K562 (cell line): Measurements from ENCODE around the gene CCDC27. TPM values are rescaled to one million over a fixed set of nuclear protein-coding genes. Genes with fewer than 3 reads are reported as not detected.

Experiments used
- ATAC-seq: fragments of 200-7000 bp; cut with Tn5 transposase; 3 replicates; pipeline ENCODE4 v1.9.1; 2020; ENCODE audit warnings: moderate library complexity
- BruUV-seq: library from RNA; stranded (reverse); fragments of 400-500 nt; replicated peaks from 2 replicates; lab custom pipeline; 2021; lab: Mats Ljungman, UMichigan
- CTCF ChIA-PET: fragments of 300-600 bp; formaldehyde crosslinking; extraction: SDS; loops from one replicate; lab custom pipeline; 2021; ENCODE audit warnings: low intra/inter-chr PET ratio; lab: Yijun Ruan, JAX
- POLR2A ChIA-PET: fragments of 300-600, 350-650 bp; sonication (Branson Sonifier 250); formaldehyde crosslinking; extraction: SDS; loops from one replicate; lab custom pipeline; 2021; ENCODE audit warnings: antibody characterized with exemption, inconsistent platforms; lab: Yijun Ruan, JAX
- DNase-seq, 4 experiments: peaks; one replicate each; pipeline versions ENCODE4 v3.0.0 to v3.0.0-alpha.2; 2011 to 2018; ENCODE audit warnings: low spot score in 3 of 4, mixed read lengths in 3 of 4; ENCODE audit errors: extremely low read depth in 1 of 4
- FAIRE-seq: peaks from 2 replicates; lab custom pipeline; 2011; peaks lifted over from hg19 to GRCh38; lab: Jason Lieb, UNC
- H2AFZ ChIP-seq: 2 replicates; pipeline ENCODE4 v1.6.0; 2011; ENCODE audit warnings: low read depth, low read length, control low read depth, inconsistent platforms
- H3K27ac ChIP-seq: fragments of 200-600 bp; 3 replicates; pipeline ENCODE4 v1.8.0; 2011; ENCODE audit warnings: low read depth, mild to moderate bottlenecking, control low read depth, inconsistent platforms, low read length, moderate library complexity, mixed read lengths; ENCODE audit errors: extremely low read depth
- H3K27me3 ChIP-seq, 2 experiments: fragments of 300-600 bp in 1 of 2; 2 replicates in 1 of 2; 3 replicates in 1 of 2; pipeline versions ENCODE4 v1.6.0 to v1.8.0; 2011; ENCODE audit warnings: inconsistent platforms in 2 of 2, low read length in 2 of 2, mild to moderate bottlenecking in 1 of 2, mixed read lengths in 1 of 2, moderate library complexity in 1 of 2; ENCODE audit not compliant: control insufficient read depth in 2 of 2, insufficient read depth in 2 of 2
- H3K36me3 ChIP-seq: fragments of 300-600 bp; 3 replicates; pipeline ENCODE4 v1.8.0; 2011; ENCODE audit warnings: mild to moderate bottlenecking, low read length, inconsistent platforms; ENCODE audit not compliant: control insufficient read depth, insufficient read depth
- H3K4me1 ChIP-seq, 2 experiments: fragments of 200-600 bp in 1 of 2; replicated peaks in 1 of 2; 2 replicates in 1 of 2; 3 replicates in 1 of 2; pipeline versions ENCODE4 v1.5.1 to v1.8.0; 2011; ENCODE audit warnings: inconsistent platforms in 2 of 2, low read length in 2 of 2, mild to moderate bottlenecking in 1 of 2, mixed read lengths in 1 of 2, moderate library complexity in 1 of 2; ENCODE audit not compliant: control insufficient read depth in 2 of 2, insufficient read depth in 2 of 2
- H3K4me2 ChIP-seq: 2 replicates; pipeline ENCODE4 v1.6.1; 2011; ENCODE audit warnings: low read length, control low read depth, inconsistent platforms, mixed read lengths; ENCODE audit not compliant: insufficient read depth
- H3K4me3 ChIP-seq: fragments of 200-600 bp; sonication (generic), shearing (Covaris generic); 2 replicates; pipeline ENCODE4 v1.5.1; 2016; ENCODE audit warnings: control low read depth, inconsistent platforms
- H3K79me2 ChIP-seq: fragments of 200-600 bp; 3 replicates; pipeline ENCODE4 v1.8.0; 2011; ENCODE audit warnings: low read length, inconsistent platforms; ENCODE audit not compliant: control insufficient read depth, insufficient read depth
- H3K9ac ChIP-seq, 2 experiments: 2 replicates each; pipeline versions ENCODE4 v1.6.0 to v1.6.1; 2011; ENCODE audit warnings: low read depth in 2 of 2, low read length in 2 of 2, control low read depth in 1 of 2, inconsistent platforms in 1 of 2, mild to moderate bottlenecking in 1 of 2, mixed read lengths in 1 of 2; ENCODE audit not compliant: insufficient read depth in 1 of 2
- H3K9me1 ChIP-seq: one replicate; pipeline ENCODE4 v1.6.0; 2011; ENCODE audit warnings: inconsistent platforms, mild to moderate bottlenecking, low read length, moderate library complexity; ENCODE audit not compliant: control insufficient read depth, insufficient read depth
- H3K9me3 ChIP-seq: replicated peaks from 2 replicates; pipeline ENCODE4 v1.5.1; 2011; ENCODE audit warnings: low read depth, low read length, inconsistent platforms; ENCODE audit not compliant: control insufficient read depth, insufficient read depth
- H4K20me1 ChIP-seq: replicated peaks from 2 replicates; pipeline ENCODE4 v1.6.1; 2011; ENCODE audit warnings: low read length, inconsistent platforms, mixed read lengths; ENCODE audit not compliant: control insufficient read depth, insufficient read depth
- ARID2 ChIP-seq: fragments of 450-650 bp; IDR thresholded peaks from 2 replicates; pipeline ENCODE4 v1.6.1; 2017; ENCODE audit warnings: antibody characterized with exemption, mild to moderate bottlenecking
- ATF2 ChIP-seq: sonication (generic); formaldehyde crosslinking; IDR thresholded peaks from 2 replicates; pipeline ENCODE4 v1.8.1; 2022; ENCODE audit warnings: missing genetic modification reagents
- CHAMP1 ChIP-seq: fragments of 450-650 bp; IDR thresholded peaks from 2 replicates; pipeline ENCODE4 v1.6.1; 2016; ENCODE audit warnings: mild to moderate bottlenecking
- ESRRB ChIP-seq: fragments of 250-450 bp; sonication (Bioruptor Pico); IDR thresholded peaks from 2 replicates; pipeline ENCODE4 v1.5.0; 2020; ENCODE audit warnings: mild to moderate bottlenecking, moderate library complexity, borderline replicate concordance
- IRF1 ChIP-seq: sonication (generic); formaldehyde crosslinking; IDR thresholded peaks from 2 replicates; pipeline ENCODE4 v1.8.0; 2022; ENCODE audit warnings: missing genetic modification reagents, mild to moderate bottlenecking, borderline replicate concordance
- NFXL1 ChIP-seq: fragments of 450-650 bp; formaldehyde crosslinking; IDR thresholded peaks from 2 replicates; pipeline ENCODE4 v1.4.0; 2021; ENCODE audit warnings: mild to moderate bottlenecking
- NFYB ChIP-seq: IDR thresholded peaks from 2 replicates; pipeline ENCODE4 v1.6.1; 2011; ENCODE audit warnings: mild to moderate bottlenecking, moderate library complexity; ENCODE audit not compliant: insufficient read length; ENCODE audit errors: extremely low read depth
- PHB2 ChIP-seq: fragments of 450-650 bp; IDR thresholded peaks from 2 replicates; pipeline ENCODE4 v1.6.1; 2017; ENCODE audit warnings: low read depth
- PHF21A ChIP-seq: fragments of 450-650 bp; IDR thresholded peaks from 2 replicates; pipeline ENCODE4 v1.6.1; 2017; ENCODE audit warnings: low read depth, borderline replicate concordance
- PTBP1 ChIP-seq: fragments of 200-400 bp; formaldehyde crosslinking; IDR thresholded peaks from 2 replicates; pipeline ENCODE4 v1.6.1; 2017; ENCODE audit warnings: low read depth, low read length
- RFX1 ChIP-seq: fragments of 450-650 bp; IDR thresholded peaks from 2 replicates; pipeline ENCODE4 v1.6.1; 2016; ENCODE audit warnings: mild to moderate bottlenecking, moderate library complexity
- SRSF3 ChIP-seq: fragments of 200-400 bp; formaldehyde crosslinking; IDR thresholded peaks from 2 replicates; pipeline ENCODE4 v1.6.1; 2016; ENCODE audit warnings: mild to moderate bottlenecking, low read length, moderate library complexity; ENCODE audit not compliant: insufficient read depth
- TAL1 ChIP-seq: fragments of 450-650 bp; IDR thresholded peaks from 2 replicates; pipeline ENCODE4 v1.6.1; 2016; ENCODE audit warnings: mild to moderate bottlenecking
- ZBTB11 ChIP-seq, 3 experiments: fragments of 200-800 bp in 1 of 3; fragments of 250-450 bp in 1 of 3; fragments of 450-650 bp in 1 of 3; sonication (Bioruptor Pico) in 1 of 3; sonication (Bioruptor generic) in 1 of 3; formaldehyde crosslinking in 1 of 3; IDR thresholded peaks; 2 replicates each; pipeline versions ENCODE4 v1.6.1 to v1.8.0; 2016 to 2022; ENCODE audit warnings: mild to moderate bottlenecking in 2 of 3, missing genetic modification characterization in 2 of 3, missing compliant biosample characterization in 1 of 3, moderate library complexity in 1 of 3
- WGBS: fragments of 100-300 bp; shearing (Covaris generic); methylation state at CpG from one replicate; pipeline ENCODE4 v1.1.6; 2016; ENCODE audit warnings: low coverage, mixed read lengths; ENCODE audit not compliant: insufficient coverage; ENCODE audit errors: missing lambda C conversion rate; 5-methylcytosine and 5-hydroxymethylcytosine counted together
- in situ Hi-C: fragments of 300-500 bp; cut with MboI; formaldehyde crosslinking; loops from 4 replicates; pipeline ENCODE4 v1.15.0; 2018; ENCODE audit warnings: inconsistent platforms, mixed read lengths
- intact Hi-C: fragments of 100-400 bp; cut with micrococcal nuclease; formaldehyde crosslinking; loops from 2 replicates; pipeline ENCODE4 v1.14.2; 2022
- polyA plus RNA-seq, 8 experiments: library from polyadenylated mRNA; depleted of rRNA in 4 of 8; stranded (reverse) in 5 of 8; unstranded in 3 of 8; fragments of >200 nt; fragmentation: Nextera tagmentation in 2 of 8; fragmentation: Illumina TruSeq in 1 of 8; extraction: Ambion mirVana in 2 of 8; extraction: Trizol in 1 of 8; gene quantifications; 2 replicates each; pipeline versions ENCODE4 v1.2.1 to v1.2.3, GENCODE V29; 2011 to 2014; ENCODE audit warnings: inconsistent platforms in 1 of 8, missing spikeins in 1 of 8
- total RNA-seq, 7 experiments: library from RNA; depleted of rRNA in 6 of 7; stranded (reverse); fragments of >200 nt in 6 of 7; fragmentation: Illumina TruSeq in 2 of 7; extraction: Trizol in 2 of 7; gene quantifications; 2 replicates each; pipeline versions ENCODE4 v1.2.1 to v1.2.3, GENCODE V29; 2011 to 2021; ENCODE audit warnings: low replicate concordance in 1 of 7

CCDC27 gene
- total and polyA plus RNA-seq, 9 of the 15 experiments (the other 6 are each of a cell fraction or from before 2014, with no cell fraction given) = 0.01 to 0.04 TPM; not detected in 7

GRCh38 chr1:3821004-3821403 lies 68.8 kb downstream of the CCDC27 start:
- 82% methylated on average over 6 of the region's 6 CpGs for WGBS
- TF ChIP-seq PTBP1 (no peak), ESRRB (CRISPR knock-in tag) (no peak), TAL1 (no peak), PHF21A (no peak), SRSF3 (no peak), ZBTB11 (CRISPR knock-in tag; IDR thresholded peaks at IDR 0.05) (no peak), IRF1 (CRISPR knock-in tag) (no peak), CHAMP1 (no peak), RFX1 (no peak), ARID2 (no peak), NFYB (no peak), PHB2 (no peak), ATF2 (CRISPR knock-in tag) (no peak), NFXL1 (CRISPR knock-in tag) (no peak)
- DNase-seq (no peak), FAIRE-seq (no peak), ATAC-seq (no peak)
- POLR2A ChIA-PET = interaction anchor here (0.5 to 0.8 kb wide), 3 partner anchors 44 to 294 kb away, joined by 3 read pairs; no protein-coding TSS in a partner anchor
- Histone ChIP-seq H3K4me3 (no peak overlapping the region), H3K9ac (peak overlapping the region in 1 of 2 experiments; percentile 29; a peak in 1 of 4 replicates), H3K9me3 (no peaks in the 10 kb centered on the region), H3K4me1 (peaks cover 7 to 33% of the 10 kb centered on the region in 2 experiments; a peak in 4 of 5 replicates), H3K79me2 (no peaks in the 10 kb centered on the region), H3K9me1 (peaks cover 7% of the 10 kb centered on the region), H3K4me2 (no peak overlapping the region), H2AFZ (no peak overlapping the region), H3K27me3 (no peaks in the 10 kb centered on the region), H3K36me3 (peaks cover 54% of the 10 kb centered on the region; the same call in 2 of the 3 replicates), H4K20me1 (no peaks in the 10 kb centered on the region), H3K27ac (no peak overlapping the region)
- CTCF ChIA-PET = no interaction called here
- no TSS peak for BruUV-seq
- intact Hi-C loops (no loop called here), in situ Hi-C loops (no loop called here)
